ENCODE measurements around the gene HS3ST4.

DNA sequence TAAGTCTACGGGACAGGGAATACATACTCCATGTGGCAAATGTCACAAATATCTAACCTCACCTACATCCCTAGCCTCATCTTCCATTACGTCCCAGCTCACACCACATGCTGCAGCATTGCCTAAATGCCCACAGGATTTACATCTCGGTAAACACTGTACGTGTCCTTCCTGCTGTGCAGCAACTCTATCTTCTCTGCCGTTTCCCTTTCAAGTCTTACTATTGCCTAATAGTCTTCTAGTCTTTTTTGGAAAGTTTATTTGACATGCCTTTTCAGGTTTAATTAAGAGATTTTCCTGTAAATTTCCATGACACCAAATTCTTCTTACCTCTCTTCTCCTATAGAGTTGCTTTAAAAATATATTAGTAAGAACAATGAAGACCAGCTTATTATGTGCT, 120.5 kb downstream of the HS3ST4 start:
- TF ChIP-seq, protein P1, sequence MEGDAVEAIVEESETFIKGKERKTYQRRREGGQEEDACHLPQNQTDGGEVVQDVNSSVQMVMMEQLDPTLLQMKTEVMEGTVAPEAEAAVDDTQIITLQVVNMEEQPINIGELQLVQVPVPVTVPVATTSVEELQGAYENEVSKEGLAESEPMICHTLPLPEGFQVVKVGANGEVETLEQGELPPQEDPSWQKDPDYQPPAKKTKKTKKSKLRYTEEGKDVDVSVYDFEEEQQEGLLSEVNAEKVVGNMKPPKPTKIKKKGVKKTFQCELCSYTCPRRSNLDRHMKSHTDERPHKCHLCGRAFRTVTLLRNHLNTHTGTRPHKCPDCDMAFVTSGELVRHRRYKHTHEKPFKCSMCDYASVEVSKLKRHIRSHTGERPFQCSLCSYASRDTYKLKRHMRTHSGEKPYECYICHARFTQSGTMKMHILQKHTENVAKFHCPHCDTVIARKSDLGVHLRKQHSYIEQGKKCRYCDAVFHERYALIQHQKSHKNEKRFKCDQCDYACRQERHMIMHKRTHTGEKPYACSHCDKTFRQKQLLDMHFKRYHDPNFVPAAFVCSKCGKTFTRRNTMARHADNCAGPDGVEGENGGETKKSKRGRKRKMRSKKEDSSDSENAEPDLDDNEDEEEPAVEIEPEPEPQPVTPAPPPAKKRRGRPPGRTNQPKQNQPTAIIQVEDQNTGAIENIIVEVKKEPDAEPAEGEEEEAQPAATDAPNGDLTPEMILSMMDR (IDR thresholded peaks at IDR 0.05), result no peak
- TF ChIP-seq REST (IDR thresholded peaks at IDR 0.05; ENCODE audit: insufficient read depth in 1 of 2, low read depth in 2 of 2, low read length in 1 of 2) (no peak), TCF7L2 (IDR thresholded peaks at IDR 0.05; ENCODE audit: low read depth, low read length) (no peak), SIN3A (IDR thresholded peaks at IDR 0.05; ENCODE audit: borderline replicate concordance, insufficient read depth, low read depth, low read length) (no peak), POLR2AphosphoS5 (IDR thresholded peaks at IDR 0.05; ENCODE audit: low read depth, low read length) (no peak)

Measured in Panc1 (cell line).